MM.1S (cell line): ENCODE results near the gene TMEM154.

Experiments
- DNase-seq: peaks from one replicate; pipeline ENCODE4 v3.0.0-alpha.2; 2015
- H2AFZ ChIP-seq: fragments of 300-600 bp; sonication (generic); 2 replicates; pipeline ENCODE4 v1.6.0; 2016; ENCODE audit warnings: antibody characterized with exemption, low read length
- H3F3A ChIP-seq: fragments of 300-600 bp; sonication (generic); 2 replicates; pipeline ENCODE4 v1.6.1; 2016; ENCODE audit warnings: mild to moderate bottlenecking, antibody characterized with exemption, low read length, moderate library complexity, mixed read lengths; ENCODE audit not compliant: insufficient read depth
- H3K27ac ChIP-seq: fragments of 300-600 bp; sonication (generic); 2 replicates; pipeline ENCODE4 v1.5.1; 2016; ENCODE audit warnings: mild to moderate bottlenecking, low read length
- H3K27me3 ChIP-seq: fragments of 300-600 bp; sonication (generic); replicated peaks from 2 replicates; pipeline ENCODE4 v1.6.0; 2016; ENCODE audit warnings: low read length; ENCODE audit not compliant: insufficient read depth
- H3K36me3 ChIP-seq: fragments of 300-600 bp; sonication (generic); replicated peaks from 2 replicates; pipeline ENCODE4 v1.6.1; 2016; ENCODE audit warnings: mild to moderate bottlenecking, low read length, mixed read lengths; ENCODE audit not compliant: insufficient read depth
- H3K4me1 ChIP-seq: fragments of 300-600 bp; sonication (generic); 2 replicates; pipeline ENCODE4 v1.6.1; 2016; ENCODE audit warnings: low read length, mixed read lengths
- H3K4me2 ChIP-seq: fragments of 300-600 bp; sonication (generic); 2 replicates; pipeline ENCODE4 v1.6.0; 2016; ENCODE audit warnings: low read depth, low read length
- H3K4me3 ChIP-seq: fragments of 300-600 bp; sonication (generic); 2 replicates; pipeline ENCODE4 v1.5.1; 2016; ENCODE audit warnings: low read length, mixed read lengths
- H3K79me2 ChIP-seq: fragments of 300-600 bp; sonication (generic); 2 replicates; pipeline ENCODE4 v1.6.1; 2016; ENCODE audit warnings: mixed run types, low read length, mixed read lengths
- H3K9ac ChIP-seq: fragments of 300-600 bp; sonication (generic); 2 replicates; pipeline ENCODE4 v1.6.1; 2016; ENCODE audit warnings: low read length, mixed read lengths
- H3K9me2 ChIP-seq: fragments of 300-600 bp; sonication (generic); replicated peaks from 2 replicates; pipeline ENCODE4 v1.6.1; 2016; ENCODE audit warnings: mild to moderate bottlenecking, low read length, mixed read lengths; ENCODE audit not compliant: insufficient read depth
- H3K9me3 ChIP-seq: fragments of 300-600 bp; sonication (generic); replicated peaks from 2 replicates; pipeline ENCODE4 v1.6.1; 2016; ENCODE audit warnings: mild to moderate bottlenecking, low read length, mixed read lengths; ENCODE audit not compliant: insufficient read depth
- H4K20me1 ChIP-seq: fragments of 300-600 bp; sonication (generic); 2 replicates; pipeline ENCODE4 v1.6.1; 2016; ENCODE audit warnings: mild to moderate bottlenecking, low read length, moderate library complexity, mixed read lengths; ENCODE audit not compliant: insufficient read depth
- EZH2 ChIP-seq: fragments of 300-600 bp; sonication (generic); optimal IDR thresholded peaks from 2 replicates; pipeline ENCODE3; 2017; ENCODE audit warnings: low read depth, mild to moderate bottlenecking, antibody characterized with exemption, low read length, mixed read lengths
- EZH2phosphoT487 ChIP-seq: fragments of 300-600 bp; sonication (generic); IDR thresholded peaks from 2 replicates; pipeline ENCODE4 v1.6.1; 2018; ENCODE audit warnings: antibody characterized with exemption, low read length
- TF ChIP-seq, protein P1 (sequence below): fragments of 300-600 bp; sonication (generic); IDR thresholded peaks from 2 replicates; pipeline ENCODE4 v1.5.1; 2016; ENCODE audit warnings: antibody characterized with exemption, low read length, mixed read lengths

Gene TMEM154

DNA sequence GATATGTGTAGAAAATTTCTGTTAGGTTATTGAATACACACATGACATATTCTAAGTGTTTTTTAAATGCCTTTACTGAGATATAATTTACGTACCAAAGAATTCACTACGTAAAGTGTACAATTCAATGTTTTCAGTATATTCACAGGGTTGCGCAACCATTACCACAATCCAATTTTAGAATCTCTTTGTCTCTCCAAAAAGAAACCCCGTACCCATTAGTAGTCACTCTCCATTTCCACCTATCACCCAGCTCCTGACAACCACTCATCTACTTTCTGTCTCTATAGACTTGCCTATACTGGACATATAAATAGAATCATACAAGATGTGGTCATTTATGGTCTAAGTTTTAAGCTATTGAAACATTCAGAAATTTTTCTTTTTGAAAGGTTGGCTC lies 90.9 kb downstream of the TMEM154 start:
- Histone ChIP-seq H3K36me3 (no peaks in the 10 kb centered on the region), H2AFZ (no peak overlapping the region), H3K4me3 (no peak overlapping the region), H3K4me2 (peak overlapping the region; percentile 10; the same call in 1 of the 2 replicates), H4K20me1 (no peaks in the 10 kb centered on the region), H3K9me2 (no peaks in the 10 kb centered on the region), H3K27ac (no peak overlapping the region), H3K9ac (no peak overlapping the region), H3F3A (peaks cover 15% of the 10 kb centered on the region), H3K79me2 (no peaks in the 10 kb centered on the region), H3K27me3 (no peaks in the 10 kb centered on the region), H3K4me1 (peaks cover 56% of the 10 kb centered on the region), H3K9me3 (no peaks in the 10 kb centered on the region)
- TF ChIP-seq, protein P1, sequence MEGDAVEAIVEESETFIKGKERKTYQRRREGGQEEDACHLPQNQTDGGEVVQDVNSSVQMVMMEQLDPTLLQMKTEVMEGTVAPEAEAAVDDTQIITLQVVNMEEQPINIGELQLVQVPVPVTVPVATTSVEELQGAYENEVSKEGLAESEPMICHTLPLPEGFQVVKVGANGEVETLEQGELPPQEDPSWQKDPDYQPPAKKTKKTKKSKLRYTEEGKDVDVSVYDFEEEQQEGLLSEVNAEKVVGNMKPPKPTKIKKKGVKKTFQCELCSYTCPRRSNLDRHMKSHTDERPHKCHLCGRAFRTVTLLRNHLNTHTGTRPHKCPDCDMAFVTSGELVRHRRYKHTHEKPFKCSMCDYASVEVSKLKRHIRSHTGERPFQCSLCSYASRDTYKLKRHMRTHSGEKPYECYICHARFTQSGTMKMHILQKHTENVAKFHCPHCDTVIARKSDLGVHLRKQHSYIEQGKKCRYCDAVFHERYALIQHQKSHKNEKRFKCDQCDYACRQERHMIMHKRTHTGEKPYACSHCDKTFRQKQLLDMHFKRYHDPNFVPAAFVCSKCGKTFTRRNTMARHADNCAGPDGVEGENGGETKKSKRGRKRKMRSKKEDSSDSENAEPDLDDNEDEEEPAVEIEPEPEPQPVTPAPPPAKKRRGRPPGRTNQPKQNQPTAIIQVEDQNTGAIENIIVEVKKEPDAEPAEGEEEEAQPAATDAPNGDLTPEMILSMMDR: no peak
- TF ChIP-seq EZH2 (no peak), EZH2phosphoT487 (no peak)
- DNase-seq: peak; percentile 49

DNA sequence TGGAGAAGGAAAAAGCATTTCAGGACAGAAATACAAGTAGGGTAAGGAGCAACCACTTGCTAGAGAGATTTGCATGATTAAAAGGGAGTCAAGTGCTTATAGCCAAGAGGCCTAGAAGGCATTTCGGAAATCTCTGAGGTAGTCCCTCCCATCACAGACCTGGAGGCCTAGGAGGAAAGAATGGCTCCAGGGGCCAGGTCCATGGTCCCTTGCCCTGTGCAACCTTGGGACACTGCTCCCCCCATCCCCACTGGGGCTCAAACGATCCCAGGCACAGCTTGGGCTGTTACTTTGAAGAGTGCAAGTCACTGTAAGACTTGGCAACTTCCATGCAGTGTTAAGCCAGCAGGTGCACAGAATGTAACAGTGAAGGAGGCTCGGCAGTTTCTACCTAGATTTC lies 92.7 kb downstream of the TMEM154 start:
- Histone ChIP-seq H3K27ac (no peak overlapping the region), H3F3A (peaks cover 15% of the 10 kb centered on the region)
- TF ChIP-seq EZH2phosphoT487: no peak
- TF ChIP-seq, protein P1: no peak
- TF ChIP-seq EZH2: no peak

DNA sequence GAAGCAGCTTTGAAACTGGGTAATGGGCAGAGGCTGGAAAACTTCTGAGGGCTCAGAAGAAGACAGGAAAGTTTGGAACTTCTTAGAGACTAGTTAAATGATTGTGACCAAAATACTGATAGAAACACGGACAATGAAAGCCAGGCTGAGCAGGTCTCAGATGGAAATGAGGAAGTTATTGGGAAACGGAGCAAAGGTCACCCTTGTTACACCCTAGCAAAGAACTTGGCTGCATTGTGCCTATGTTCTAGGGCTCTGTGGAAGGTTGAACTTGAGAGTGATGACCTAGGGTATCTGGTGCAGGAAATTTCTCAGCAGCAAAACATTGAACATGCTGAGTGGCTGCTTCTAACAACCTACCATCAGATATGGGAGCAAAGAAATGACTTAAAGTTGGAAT lies 93.1 kb downstream of the TMEM154 start:
- Histone ChIP-seq H3K36me3 (no peaks in the 10 kb centered on the region), H3K27me3 (no peaks in the 10 kb centered on the region), H3K4me2 (no peak overlapping the region), H3F3A (peaks cover 15% of the 10 kb centered on the region), H3K9ac (no peak overlapping the region), H4K20me1 (no peaks in the 10 kb centered on the region), H3K79me2 (no peaks in the 10 kb centered on the region), H2AFZ (no peak overlapping the region), H3K4me1 (peaks cover 56% of the 10 kb centered on the region), H3K9me2 (no peaks in the 10 kb centered on the region), H3K27ac (no peak overlapping the region), H3K9me3 (no peaks in the 10 kb centered on the region), H3K4me3 (no peak overlapping the region)
- no peak for TF ChIP-seq EZH2phosphoT487
- TF ChIP-seq, protein P1: no peak
- no peak for TF ChIP-seq EZH2
- DNase-seq: no peak

More for the DNA sequence above, 92.7 kb downstream of the TMEM154 start:
- no peak overlapping the region for H3K4me3 ChIP-seq
- no peaks in the 10 kb centered on the region for H3K27me3 ChIP-seq
- H3K79me2 ChIP-seq: no peaks in the 10 kb centered on the region
- H2AFZ ChIP-seq: no peak overlapping the region
- H3K9ac ChIP-seq: no peak overlapping the region
- H4K20me1 ChIP-seq: no peaks in the 10 kb centered on the region
- no peaks in the 10 kb centered on the region for H3K9me2 ChIP-seq
- no peak for DNase-seq
- H3K4me1 ChIP-seq: peaks cover 56% of the 10 kb centered on the region
- H3K9me3 ChIP-seq: no peaks in the 10 kb centered on the region
- H3K4me2 ChIP-seq: no peak overlapping the region
- no peaks in the 10 kb centered on the region for H3K36me3 ChIP-seq
